Common myeloid progenitor, CD34-positive (primary cell): ENCODE measurements around the gene BMAL1.
A peak's percentile ranks its signal among the peaks of the same experiment; 100 is the strongest.

ENCODE experiments used
- CTCF ChIA-PET: fragments of 350-600 bp; sonication (Branson Sonifier 250); formaldehyde crosslinking; loops from one replicate; lab custom pipeline; 2021; ENCODE audit warnings: antibody characterized with exemption; lab: Charles Lee
- POLR2A ChIA-PET: fragments of 350-600 bp; sonication (Branson Sonifier 250); formaldehyde crosslinking; loops from one replicate; lab custom pipeline; 2021; ENCODE audit warnings: antibody characterized with exemption; lab: Charles Lee
- DNase-seq, 3 donors: peaks; one replicate each; pipeline versions ENCODE4 v3.0.0 to v3.0.0-alpha.2; 2013
- H3K27ac ChIP-seq, 2 experiments: 1 replicate in 1 of 2; 2 replicates in 1 of 2; pipeline ENCODE4 v1.7.0; 2013; ENCODE audit warnings: inconsistent platforms in 2 of 2, low read length in 2 of 2, mild to moderate bottlenecking in 2 of 2, low read depth in 1 of 2, moderate library complexity in 1 of 2; ENCODE audit not compliant: severe bottlenecking in 2 of 2, insufficient read depth in 1 of 2, poor library complexity in 1 of 2
- H3K27me3 ChIP-seq, 5 experiments: replicated peaks in 2 of 5; 1 replicate in 3 of 5; 2 replicates in 2 of 5; pipeline versions ENCODE4 v1.6.1 to v1.7.0; 2013; ENCODE audit warnings: low read length in 4 of 5, mild to moderate bottlenecking in 2 of 5, moderate library complexity in 2 of 5, inconsistent platforms in 1 of 5; ENCODE audit not compliant: insufficient read depth in 5 of 5, control insufficient read depth in 4 of 5
- H3K36me3 ChIP-seq, 4 experiments: 1 replicate in 2 of 4; 2 replicates in 2 of 4; pipeline versions ENCODE4 v1.6.1 to v1.7.0; 2013; ENCODE audit warnings: low read length in 3 of 4, control low read depth in 1 of 4, mild to moderate bottlenecking in 1 of 4; ENCODE audit not compliant: control insufficient read depth in 4 of 4, insufficient read depth in 4 of 4
- H3K4me1 ChIP-seq, 4 experiments: 1 replicate in 3 of 4; 2 replicates in 1 of 4; pipeline versions ENCODE4 v1.6.1 to v1.7.1; 2013; ENCODE audit warnings: low read length in 3 of 4, mild to moderate bottlenecking in 3 of 4, control low read depth in 1 of 4, inconsistent platforms in 1 of 4, moderate library complexity in 1 of 4; ENCODE audit not compliant: control insufficient read depth in 4 of 4, insufficient read depth in 4 of 4; ENCODE audit errors: control extremely low read depth in 1 of 4
- H3K4me3 ChIP-seq, 7 experiments: 1 replicate in 4 of 7; 2 replicates in 3 of 7; pipeline versions ENCODE4 v1.5.1 to v1.7.0; 2013; ENCODE audit warnings: mild to moderate bottlenecking in 7 of 7, low read length in 6 of 7, moderate library complexity in 6 of 7, inconsistent platforms in 2 of 7, low read depth in 2 of 7, control low read depth in 1 of 7; ENCODE audit not compliant: insufficient read depth in 4 of 7, control insufficient read depth in 1 of 7; ENCODE audit errors: extremely low read depth in 1 of 7
- H3K9me3 ChIP-seq, 5 experiments: 1 replicate in 4 of 5; 2 replicates in 1 of 5; pipeline versions ENCODE4 v1.6.1 to v1.7.1; 2013; ENCODE audit warnings: low read length in 4 of 5, mild to moderate bottlenecking in 2 of 5, inconsistent platforms in 1 of 5, low read depth in 1 of 5, moderate library complexity in 1 of 5; ENCODE audit not compliant: control insufficient read depth in 4 of 5, insufficient read depth in 2 of 5; ENCODE audit errors: control extremely low read depth in 1 of 5
- WGBS: methylation state at CpG from one replicate; pipeline ENCODE4 v1.1.5; 2013; ENCODE audit not compliant: insufficient coverage; 5-methylcytosine and 5-hydroxymethylcytosine counted together

The BMAL1 gene

DNA sequence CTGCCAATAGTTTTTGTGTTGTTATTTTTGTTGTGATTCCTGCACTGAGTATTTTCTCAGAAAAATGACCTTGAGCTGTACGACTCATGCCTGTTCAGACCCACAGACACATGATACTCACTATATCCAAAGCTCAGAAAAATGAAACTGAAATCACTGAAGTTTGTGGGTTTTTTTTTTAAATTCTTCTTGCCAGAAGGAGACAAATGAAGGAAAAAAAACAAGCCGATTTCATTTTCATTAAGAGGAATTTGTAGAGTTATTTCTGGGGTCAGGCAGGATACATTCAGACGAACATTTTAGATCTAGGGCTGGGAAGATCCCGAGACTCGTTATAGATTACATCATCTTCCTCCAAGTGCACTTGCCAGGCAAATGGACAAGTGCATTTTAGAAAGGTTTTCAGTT is 60.4 kb downstream of the BMAL1 start:
- Histone ChIP-seq H3K27ac (no peak overlapping the region), H3K4me1 (peaks cover 0 to 41% (median 34%) of the 10 kb centered on the region in 4 experiments), H3K27me3 (no peaks in the 10 kb centered on the region), H3K9me3 (no peaks in the 10 kb centered on the region), H3K36me3 (no peaks in the 10 kb centered on the region), H3K4me3 (peak overlapping the region in 4 of 7 experiments; percentile 46 to 73 (median 58))
- peak in 2 of 3 donors; percentile 58 to 63 for DNase-seq
- POLR2A ChIA-PET, result interaction anchor here (0.7 to 1.0 kb wide), 2 partner anchors 60 to 130 kb away, joined by 3 to 6 read pairs; partner anchors contain the start of gene BMAL1
- CTCF ChIA-PET, result interaction anchor here (0.7 to 1.5 kb wide), 3 partner anchors 14 to 40 kb away, joined by 3 to 7 read pairs (median 4); no protein-coding TSS in a partner anchor
- WGBS, result 3% methylated on average over 4 of the region's 5 CpGs

DNA sequence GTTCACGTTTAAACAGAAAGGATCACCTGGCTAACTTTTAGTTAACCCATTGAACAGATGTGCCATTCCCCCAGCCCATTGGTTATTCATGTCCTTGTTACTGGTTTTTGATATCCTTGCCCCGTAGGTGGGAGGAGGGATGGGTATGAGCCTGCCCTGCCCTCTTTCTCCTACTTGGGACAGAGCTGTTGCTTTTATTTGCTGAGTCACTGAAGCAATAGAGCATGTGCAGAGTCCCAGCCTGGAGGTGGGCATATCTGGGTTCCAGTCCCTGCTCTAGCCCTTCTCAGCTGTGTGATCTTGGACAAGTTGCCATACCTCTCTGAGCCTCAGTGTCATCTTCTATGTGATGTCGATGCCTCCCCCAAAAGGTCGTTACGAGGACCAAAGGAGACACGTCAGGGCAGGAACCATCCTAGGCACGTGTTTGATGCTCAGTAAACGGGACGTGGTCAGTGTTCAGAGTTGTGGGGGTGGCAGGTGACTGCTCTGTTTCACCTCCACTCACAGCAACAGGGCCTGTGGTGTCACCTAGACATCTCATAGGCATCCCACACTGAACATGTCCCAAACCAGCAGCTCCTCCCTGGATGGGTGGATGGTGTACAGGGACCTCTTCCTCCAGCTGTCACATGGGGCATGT is 61.0 kb downstream of the BMAL1 start:
- no peak overlapping the region for H3K27ac ChIP-seq
- peak in 2 of 3 donors; percentile 28 to 43 for DNase-seq
- H3K4me1 ChIP-seq, result peaks cover 0 to 36% (median 29%) of the 10 kb centered on the region in 4 experiments
- 70% methylated on average over 6 of the region's 9 CpGs for WGBS
- H3K27me3 ChIP-seq, result no peaks in the 10 kb centered on the region
- H3K4me3 ChIP-seq, result peak overlapping the region in 4 of 7 experiments; percentile 46 to 73 (median 58)
- no peaks in the 10 kb centered on the region for H3K9me3 ChIP-seq
- POLR2A ChIA-PET, result interaction anchor here (1.0 kb wide), 1 partner anchor 131 kb away, joined by 3 read pairs; no protein-coding TSS in a partner anchor
- H3K36me3 ChIP-seq, result no peaks in the 10 kb centered on the region
- CTCF ChIA-PET, result interaction anchor here (0.6 to 1.4 kb wide), 5 partner anchors 11 to 374 kb away, joined by 3 to 5 read pairs (median 4); no protein-coding TSS in a partner anchor

DNA sequence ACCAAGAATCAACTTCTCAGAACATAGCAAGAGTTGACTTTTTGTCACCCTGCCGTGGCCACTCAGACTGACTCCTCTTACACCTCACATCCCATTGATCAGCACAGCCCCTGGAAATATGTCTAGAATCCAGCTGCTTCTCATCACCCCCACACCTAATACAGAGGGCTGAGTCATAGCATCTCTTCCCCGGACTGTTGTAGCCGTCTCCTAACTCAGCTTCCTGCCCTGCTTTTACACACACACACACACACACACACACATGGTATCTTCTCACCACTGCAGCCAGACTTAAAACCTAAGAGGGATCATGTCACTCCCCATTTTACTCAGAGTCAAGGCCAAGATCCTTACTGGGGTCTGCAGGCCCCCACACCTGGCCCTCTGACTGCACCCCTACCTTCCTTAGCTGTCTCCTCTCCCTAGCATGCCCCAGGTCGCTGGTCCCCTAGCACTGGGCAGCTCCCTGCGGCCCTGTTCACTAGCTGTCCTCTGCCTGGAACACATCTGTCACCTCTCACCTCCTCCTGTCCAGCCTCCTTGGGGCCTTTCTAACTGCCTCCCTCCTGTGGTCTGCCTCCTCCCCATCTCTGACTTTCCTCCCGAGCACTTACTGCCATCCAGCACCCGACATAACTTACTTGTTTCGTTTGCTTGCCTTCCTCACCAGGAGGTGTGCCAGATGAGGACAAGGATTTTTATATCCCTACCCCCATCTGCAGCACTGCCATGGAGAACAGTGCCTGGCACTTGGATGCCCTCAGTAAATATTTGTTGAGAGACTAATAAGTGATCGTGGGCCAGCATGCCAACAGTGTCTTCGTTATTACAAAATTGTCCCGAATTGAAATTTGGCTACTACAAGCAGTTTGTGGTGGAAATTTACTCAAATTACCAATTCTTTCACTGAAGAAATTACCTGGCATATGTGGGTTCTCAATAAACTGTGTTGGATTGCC is 61.9 kb downstream of the BMAL1 start:
- POLR2A ChIA-PET, result interaction anchor here (0.8 kb wide), 1 partner anchor 1519 kb away, joined by 3 read pairs; no protein-coding TSS in a partner anchor
- H3K36me3 ChIP-seq, result no peaks in the 10 kb centered on the region
- peaks cover 0 to 27% (median 22%) of the 10 kb centered on the region in 4 experiments for H3K4me1 ChIP-seq
- H3K4me3 ChIP-seq, result no peak overlapping the region
- no peaks in the 10 kb centered on the region for H3K9me3 ChIP-seq
- WGBS, result 63% methylated on average over 7 of the region's 11 CpGs
- H3K27me3 ChIP-seq, result no peaks in the 10 kb centered on the region
- DNase-seq, result peak; percentile 57 to 93 (median 91)
- CTCF ChIA-PET, result interaction anchor here (1.0 to 2.0 kb wide), 7 partner anchors 11 to 375 kb away, joined by 3 to 6 read pairs (median 4); no protein-coding TSS in a partner anchor
- no peak overlapping the region for H3K27ac ChIP-seq

DNA sequence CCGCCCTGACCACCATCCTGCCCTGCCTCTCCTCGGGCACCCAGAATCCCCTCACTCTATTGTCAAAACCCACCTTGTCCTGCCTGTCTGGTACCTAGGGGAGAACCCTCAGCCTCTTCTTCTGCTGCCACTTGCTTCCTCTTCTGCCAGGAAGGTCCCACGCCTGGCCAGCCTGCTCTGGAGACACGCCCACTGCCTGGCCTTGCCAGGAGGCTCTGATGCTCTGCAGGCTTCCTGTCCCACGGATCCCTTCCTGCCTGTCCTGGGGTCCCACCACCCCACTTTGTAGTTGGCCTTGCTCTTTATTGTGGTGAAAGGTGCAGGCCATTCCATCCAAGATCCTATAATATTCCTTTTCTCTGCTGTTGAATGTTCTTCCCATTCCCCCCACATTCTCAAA is 63.4 kb downstream of the BMAL1 start:
- DNase-seq, result peak in 2 of 3 donors; percentile 48 to 49
- Histone ChIP-seq H3K27ac (no peak overlapping the region), H3K4me1 (peaks cover 0 to 25% (median 20%) of the 10 kb centered on the region in 4 experiments), H3K36me3 (no peaks in the 10 kb centered on the region), H3K4me3 (no peak overlapping the region), H3K9me3 (no peaks in the 10 kb centered on the region), H3K27me3 (no peaks in the 10 kb centered on the region)
- CTCF ChIA-PET, result interaction anchor here (0.9 to 2.0 kb wide), 3 partner anchors 10 to 160 kb away, joined by 3 to 6 read pairs (median 4); no protein-coding TSS in a partner anchor
- POLR2A ChIA-PET, result no interaction called here
- WGBS, result 37% methylated on average over 4 of the region's 5 CpGs

DNA sequence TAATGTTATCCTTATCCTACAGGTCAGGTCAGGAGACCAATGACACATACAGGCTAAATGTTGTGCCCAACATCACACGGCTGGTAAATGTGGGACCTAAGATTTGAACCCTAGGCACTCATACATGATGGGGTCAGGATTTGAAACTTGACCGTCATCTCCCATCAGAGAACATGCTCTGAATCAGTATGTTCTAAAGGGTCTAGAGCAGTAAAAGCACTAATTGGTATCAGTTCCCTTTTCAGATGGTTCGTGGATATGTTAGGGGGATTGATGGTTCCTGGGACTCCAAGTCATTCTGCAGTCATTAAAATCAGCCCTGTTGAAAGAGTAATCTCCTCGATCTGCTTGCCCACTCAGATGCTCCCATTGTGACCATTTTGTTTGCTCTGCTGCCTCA is 65.5 kb downstream of the BMAL1 start:
- ChIA-PET POLR2A (no interaction called here), CTCF (interaction anchor here (0.8 to 2.7 kb wide), 16 partner anchors 8 to 376 kb away, joined by 3 to 22 read pairs (median 5); no protein-coding TSS in a partner anchor)
- Histone ChIP-seq H3K9me3 (no peaks in the 10 kb centered on the region), H3K36me3 (no peaks in the 10 kb centered on the region), H3K4me3 (no peak overlapping the region), H3K4me1 (peaks cover 0 to 29% (median 24%) of the 10 kb centered on the region in 4 experiments), H3K27ac (no peak overlapping the region), H3K27me3 (no peaks in the 10 kb centered on the region)
- 97% methylated on average over 4 of the region's 4 CpGs for WGBS
- DNase-seq, result no peak

DNA sequence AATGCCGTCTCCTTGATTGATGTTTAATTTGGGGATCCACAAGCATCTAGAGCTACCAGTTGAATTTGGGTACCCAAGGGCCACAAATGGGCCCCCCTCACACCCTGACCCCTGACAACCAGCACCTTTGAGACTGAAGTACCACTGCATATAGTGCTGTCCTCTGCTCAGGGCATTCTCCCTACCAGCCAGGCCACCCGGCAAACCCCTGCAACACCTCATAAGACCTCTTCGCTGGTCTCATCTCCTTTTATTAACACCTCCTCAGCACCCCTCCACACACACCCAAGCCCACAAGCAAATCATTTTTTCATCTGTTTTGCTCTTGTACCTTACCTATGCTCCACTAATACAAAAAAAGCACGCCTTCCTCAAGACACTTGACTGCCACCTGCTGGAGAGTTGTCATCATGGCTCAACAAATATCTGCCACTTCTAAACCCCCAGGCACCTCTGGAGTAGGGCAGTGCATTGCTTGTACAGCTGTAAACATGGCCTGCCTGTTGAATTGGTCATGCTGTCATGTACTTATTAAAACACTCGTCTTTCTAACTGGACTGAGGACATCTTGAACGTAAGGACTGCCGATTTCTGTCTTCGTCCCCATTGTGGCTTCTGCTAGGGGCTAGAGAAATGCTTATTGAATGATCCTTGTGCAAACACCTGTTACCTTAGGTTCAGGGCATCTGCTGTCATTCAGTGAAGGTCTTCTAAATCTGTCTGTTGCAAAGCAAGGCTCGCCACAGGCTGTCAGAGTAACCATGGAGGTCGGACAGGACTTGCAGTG is 66.5 kb downstream of the BMAL1 start:
- peaks cover 1 to 29% (median 22%) of the 10 kb centered on the region in 4 experiments for H3K4me1 ChIP-seq
- CTCF ChIA-PET, result interaction anchor here (0.6 to 2.7 kb wide), 29 partner anchors 9 to 385 kb away, joined by 3 to 22 read pairs (median 5); no protein-coding TSS in a partner anchor

More for the DNA sequence above, 66.5 kb downstream of the BMAL1 start:
- Histone ChIP-seq H3K9me3 (no peaks in the 10 kb centered on the region), H3K27ac (no peak overlapping the region), H3K4me3 (no peak overlapping the region), H3K36me3 (no peaks in the 10 kb centered on the region), H3K27me3 (no peaks in the 10 kb centered on the region)
- peak; percentile 72 to 88 (median 81) for DNase-seq
- WGBS, result 77% methylated on average over 10 of the region's 10 CpGs
- POLR2A ChIA-PET, result no interaction called here
